CD4-positive, alpha-beta T cell treated with Interleukin-17A for 4 hours (primary cell): ENCODE measurements around the gene BANP.
"Not testable (repeated sequence)": the region's sequence is repeated elsewhere in the genome, so short reads cannot be mapped to it uniquely, and the experiment has no call there.

Experiments
- DNase-seq: peaks from one replicate; pipeline ENCODE4 v3.0.0-alpha.2; 2020; ENCODE audit warnings: mixed read lengths

BANP gene

GRCh38 chr16:88068476-88069396 lies 117.5 kb downstream of the BANP start:
- no peak for DNase-seq

- no peak for DNase-seq
Observed at GRCh38 chr16:88069397-88070168, 118.3 kb downstream of the BANP start.

GRCh38 chr16:88070341-88070740 lies 119.1 kb downstream of the BANP start:
- no peak for DNase-seq

GRCh38 chr16:88070989-88071625 lies 119.9 kb downstream of the BANP start:
- no peak for DNase-seq

- DNase-seq: no peak
Observed at GRCh38 chr16:88071908-88072307, 120.7 kb downstream of the BANP start.

- no peak for DNase-seq
Observed at GRCh38 chr16:88072571-88073001, 121.4 kb downstream of the BANP start.

- no peak for DNase-seq
Observed at GRCh38 chr16:88073201-88073721, 122.0 kb downstream of the BANP start.

- DNase-seq: no peak
Observed at GRCh38 chr16:88074041-88074440, 122.8 kb downstream of the BANP start.

- DNase-seq: no peak
Observed at GRCh38 chr16:88076211-88076931, 125.1 kb downstream of the BANP start.

GRCh38 chr16:88076932-88077320 lies 125.7 kb downstream of the BANP start:
- DNase-seq: not testable (repeated sequence)

GRCh38 chr16:88077328-88078108 lies 126.3 kb downstream of the BANP start:
- no peak for DNase-seq

GRCh38 chr16:88078111-88078775 lies 127.0 kb downstream of the BANP start:
- no peak for DNase-seq

- DNase-seq: no peak
Observed at GRCh38 chr16:88083582-88083981, 132.3 kb downstream of the BANP start.

- no peak for DNase-seq
Observed at GRCh38 chr16:88084881-88085280, 133.6 kb downstream of the BANP start.

- DNase-seq: no peak
Observed at GRCh38 chr16:88086571-88087516, 135.6 kb downstream of the BANP start.

GRCh38 chr16:88087517-88087877 lies 136.3 kb downstream of the BANP start:
- no peak for DNase-seq

- DNase-seq: no peak
Observed at GRCh38 chr16:88088161-88088581, 136.9 kb downstream of the BANP start.

- DNase-seq: not testable (repeated sequence)
Observed at GRCh38 chr16:88088611-88089010, 137.4 kb downstream of the BANP start.

- DNase-seq: not testable (repeated sequence)
Observed at GRCh38 chr16:88089071-88089470, 137.8 kb downstream of the BANP start.
